SK-N-SH (cell line): ENCODE results near the gene ZNF397. TPM values are rescaled to one million over a fixed set of nuclear protein-coding genes. Genes with fewer than 3 reads are reported as not detected.

ENCODE experiments used
- CTCF ChIA-PET: fragments of 300-600, 350-600 bp; formaldehyde crosslinking; extraction: SDS; loops from one replicate; lab custom pipeline; 2021; lab: Yijun Ruan, JAX
- POLR2A ChIA-PET: fragments of 350-600 bp; sonication (Branson Sonifier 250); formaldehyde crosslinking; extraction: SDS; loops from one replicate; lab custom pipeline; 2020; ENCODE audit warnings: antibody characterized with exemption, inconsistent platforms; lab: Yijun Ruan, JAX
- DNase-seq: peaks from one replicate; pipeline ENCODE4 v3.0.0; 2012
- H2AFZ ChIP-seq: fragments of 200-600 bp; sonication (generic); 2 replicates; pipeline ENCODE4 v1.8.1; 2016; ENCODE audit warnings: antibody characterized with exemption, mild to moderate bottlenecking, low read depth
- H3F3A ChIP-seq: fragments of 200-600 bp; sonication (generic); replicated peaks from 2 replicates; pipeline ENCODE3; 2016; ENCODE audit warnings: antibody characterized with exemption, mild to moderate bottlenecking; ENCODE audit not compliant: insufficient read depth
- H3K27ac ChIP-seq, 2 experiments: fragments of 200-500 bp in 1 of 2; fragments of 200-600 bp in 1 of 2; sonication (Bioruptor generic) in 1 of 2; sonication (generic), shearing (Covaris generic) in 1 of 2; 2 replicates each; pipeline versions ENCODE4 v1.5.1 to v1.6.1; 2014 to 2016; ENCODE audit warnings: low read depth in 2 of 2, inconsistent platforms in 1 of 2, low read length in 1 of 2, mild to moderate bottlenecking in 1 of 2, mixed read lengths in 1 of 2
- H3K27me3 ChIP-seq: fragments of 200-600 bp; sonication (generic), shearing (Covaris generic); 2 replicates; pipeline ENCODE4 v1.6.1; 2016; ENCODE audit warnings: mixed run types; ENCODE audit not compliant: insufficient read depth
- H3K36me3 ChIP-seq, 2 experiments: fragments of 200-500 bp in 1 of 2; fragments of 200-600 bp in 1 of 2; sonication (Bioruptor generic) in 1 of 2; sonication (generic) in 1 of 2; replicated peaks in 1 of 2; 2 replicates each; pipeline versions ENCODE3 to v1.5.1; 2014 to 2016; ENCODE audit warnings: low read length in 1 of 2, mild to moderate bottlenecking in 1 of 2; ENCODE audit not compliant: insufficient read depth in 2 of 2, control insufficient read depth in 1 of 2
- H3K4me1 ChIP-seq, 2 experiments: fragments of 200-500 bp in 1 of 2; fragments of 200-600 bp in 1 of 2; sonication (Bioruptor generic) in 1 of 2; sonication (generic), shearing (Covaris generic) in 1 of 2; 2 replicates each; pipeline versions ENCODE4 v1.5.1 to v1.6.1; 2014 to 2016; ENCODE audit warnings: low read depth in 1 of 2, low read length in 1 of 2, mixed run types in 1 of 2; ENCODE audit not compliant: insufficient read depth in 2 of 2, control insufficient read depth in 1 of 2
- H3K4me2 ChIP-seq: fragments of 200-600 bp; sonication (generic), shearing (Covaris generic); 2 replicates; pipeline ENCODE4 v1.6.1; 2017; ENCODE audit warnings: mixed run types
- H3K4me3 ChIP-seq, 2 experiments: fragments of 200-500 bp in 1 of 2; fragments of 200-600 bp in 1 of 2; sonication (Bioruptor generic) in 1 of 2; sonication (generic), shearing (Covaris generic) in 1 of 2; 2 replicates each; pipeline versions ENCODE4 v1.5.1 to v1.8.1; 2014 to 2016; ENCODE audit warnings: low read depth in 2 of 2, inconsistent platforms in 1 of 2, low read length in 1 of 2, mild to moderate bottlenecking in 1 of 2, mixed read lengths in 1 of 2, moderate library complexity in 1 of 2
- H3K79me2 ChIP-seq: fragments of 200-600 bp; sonication (generic); 2 replicates; pipeline ENCODE4 v1.8.1; 2017; ENCODE audit warnings: mild to moderate bottlenecking; ENCODE audit not compliant: insufficient read depth
- H3K9ac ChIP-seq: fragments of 200-600 bp; sonication (generic); 2 replicates; pipeline ENCODE4 v1.6.1; 2017; ENCODE audit warnings: mixed run types
- H3K9me2 ChIP-seq: fragments of 200-600 bp; sonication (generic); 2 replicates; pipeline ENCODE4 v1.6.1; 2017; ENCODE audit warnings: mixed run types
- H3K9me3 ChIP-seq: fragments of 200-600 bp; sonication (generic); 2 replicates; pipeline ENCODE4 v1.6.1; 2017; ENCODE audit warnings: mixed run types, mild to moderate bottlenecking, moderate library complexity
- H4K20me1 ChIP-seq: fragments of 200-600 bp; sonication (generic); 2 replicates; pipeline ENCODE4 v1.6.1; 2017; ENCODE audit warnings: mild to moderate bottlenecking, mixed run types; ENCODE audit not compliant: insufficient read depth
- CHD2 ChIP-seq: fragments of 150-350 bp; IDR thresholded peaks from 2 replicates; pipeline ENCODE4 v1.6.1; 2018; ENCODE audit warnings: low read length; ENCODE audit not compliant: partially characterized antibody
- EZH2phosphoT487 ChIP-seq: fragments of 200-600 bp; sonication (generic); IDR thresholded peaks from 2 replicates; pipeline ENCODE4 v1.6.1; 2017; ENCODE audit warnings: low read depth, mixed run types, mild to moderate bottlenecking, antibody characterized with exemption, moderate library complexity, borderline replicate concordance
- GABPA ChIP-seq: IDR thresholded peaks from 2 replicates; pipeline ENCODE4 v1.4.0; 2012; ENCODE audit warnings: low read depth, mild to moderate bottlenecking
- MXI1 ChIP-seq: IDR thresholded peaks from 2 replicates; pipeline ENCODE4 v1.6.1; 2012; ENCODE audit warnings: mild to moderate bottlenecking, low read depth, low read length, improper control_type of control experiment
- RAD21 ChIP-seq: IDR thresholded peaks from 2 replicates; pipeline ENCODE4 v1.6.1; 2012; ENCODE audit warnings: mild to moderate bottlenecking, low read length
- RFX5 ChIP-seq: IDR thresholded peaks from 2 replicates; pipeline ENCODE4 v1.6.1; 2012; ENCODE audit warnings: mild to moderate bottlenecking, improper control_type of control experiment, low read length
- SIN3A ChIP-seq: IDR thresholded peaks from 2 replicates; pipeline ENCODE4 v1.6.1; 2012; ENCODE audit warnings: low read depth, mild to moderate bottlenecking, low read length, moderate library complexity, borderline replicate concordance
- WGBS: methylation state at CpG from one replicate; pipeline ENCODE4 v1.1.6; 2017; ENCODE audit warnings: low lambda C conversion rate; 5-methylcytosine and 5-hydroxymethylcytosine counted together
- polyA plus RNA-seq, 3 experiments: library from polyadenylated mRNA; depleted of rRNA; stranded (reverse); fragments of >200 nt; gene quantifications; 2 replicates each; pipeline ENCODE4 v1.2.3, GENCODE V29; 2012
- TF ChIP-seq, protein P1 (sequence below): IDR thresholded peaks from 2 replicates; pipeline ENCODE4 v1.4.0; 2012; ENCODE audit warnings: low read depth, borderline replicate concordance
- TF ChIP-seq, protein P2 (sequence below): IDR thresholded peaks from 2 replicates; pipeline ENCODE4 v1.4.0; 2012; ENCODE audit warnings: low read depth, borderline replicate concordance
- TF ChIP-seq, protein P3 (sequence below): IDR thresholded peaks from 2 replicates; pipeline ENCODE4 v1.6.1; 2012; ENCODE audit warnings: mild to moderate bottlenecking, low read depth, low read length, moderate library complexity

ZNF397 gene
- polyA plus RNA-seq, 1 of the 3 experiments (the other 2 are of a cell fraction): 4.8 TPM

DNA sequence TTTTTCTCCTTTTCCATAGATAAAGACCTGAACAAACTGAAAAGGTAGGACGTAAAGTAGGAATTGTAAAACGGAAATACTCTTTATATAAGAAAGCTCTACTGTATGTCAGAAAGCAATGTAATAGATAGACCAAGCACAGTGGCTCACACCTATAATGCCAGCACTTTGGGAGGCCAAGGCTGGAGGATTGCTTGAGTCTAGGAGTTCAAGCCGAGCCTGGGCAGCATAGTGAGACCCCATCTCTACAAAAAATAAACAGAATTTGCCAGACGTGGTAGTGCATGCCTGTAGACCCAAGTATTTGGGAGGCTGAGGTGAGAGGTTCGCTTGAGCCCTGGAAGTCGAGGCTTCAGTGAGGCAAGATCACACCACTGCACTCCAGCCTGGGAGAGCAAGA, 7.6 kb downstream of the ZNF397 start (continued):
- TF ChIP-seq, protein P1, sequence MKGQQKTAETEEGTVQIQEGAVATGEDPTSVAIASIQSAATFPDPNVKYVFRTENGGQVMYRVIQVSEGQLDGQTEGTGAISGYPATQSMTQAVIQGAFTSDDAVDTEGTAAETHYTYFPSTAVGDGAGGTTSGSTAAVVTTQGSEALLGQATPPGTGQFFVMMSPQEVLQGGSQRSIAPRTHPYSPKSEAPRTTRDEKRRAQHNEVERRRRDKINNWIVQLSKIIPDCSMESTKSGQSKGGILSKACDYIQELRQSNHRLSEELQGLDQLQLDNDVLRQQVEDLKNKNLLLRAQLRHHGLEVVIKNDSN: no peak
- TF ChIP-seq SIN3A: no peak
- TF ChIP-seq RAD21: no peak
- no peak for TF ChIP-seq MXI1
- TF ChIP-seq RFX5: no peak
- TF ChIP-seq, protein P2, sequence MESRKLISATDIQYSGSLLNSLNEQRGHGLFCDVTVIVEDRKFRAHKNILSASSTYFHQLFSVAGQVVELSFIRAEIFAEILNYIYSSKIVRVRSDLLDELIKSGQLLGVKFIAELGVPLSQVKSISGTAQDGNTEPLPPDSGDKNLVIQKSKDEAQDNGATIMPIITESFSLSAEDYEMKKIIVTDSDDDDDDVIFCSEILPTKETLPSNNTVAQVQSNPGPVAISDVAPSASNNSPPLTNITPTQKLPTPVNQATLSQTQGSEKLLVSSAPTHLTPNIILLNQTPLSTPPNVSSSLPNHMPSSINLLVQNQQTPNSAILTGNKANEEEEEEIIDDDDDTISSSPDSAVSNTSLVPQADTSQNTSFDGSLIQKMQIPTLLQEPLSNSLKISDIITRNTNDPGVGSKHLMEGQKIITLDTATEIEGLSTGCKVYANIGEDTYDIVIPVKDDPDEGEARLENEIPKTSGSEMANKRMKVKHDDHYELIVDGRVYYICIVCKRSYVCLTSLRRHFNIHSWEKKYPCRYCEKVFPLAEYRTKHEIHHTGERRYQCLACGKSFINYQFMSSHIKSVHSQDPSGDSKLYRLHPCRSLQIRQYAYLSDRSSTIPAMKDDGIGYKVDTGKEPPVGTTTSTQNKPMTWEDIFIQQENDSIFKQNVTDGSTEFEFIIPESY: no peak

DNA sequence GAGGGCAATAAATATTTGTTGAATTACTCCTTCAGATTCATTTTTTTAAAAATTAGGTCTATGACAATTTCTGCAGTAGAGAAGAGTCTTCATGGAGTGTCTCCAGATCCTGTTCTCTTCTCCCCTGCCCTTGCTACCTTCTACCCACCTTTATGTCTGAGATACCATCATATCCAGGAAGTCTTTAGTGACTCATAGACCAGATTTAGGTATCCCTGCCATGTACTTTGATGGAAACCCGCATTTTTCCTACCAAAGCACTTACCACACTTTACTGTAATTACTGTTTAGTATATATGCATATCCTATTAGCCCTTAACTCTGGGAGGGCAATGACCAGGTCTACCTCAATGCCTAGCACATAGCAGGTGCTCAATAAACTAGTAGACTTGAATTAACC, 11.6 kb downstream of the ZNF397 start:
- no peaks in the 10 kb centered on the region for H3K9me2 ChIP-seq
- POLR2A ChIA-PET: no interaction called here
- CTCF ChIA-PET: no interaction called here
- no peak overlapping the region for H3K9ac ChIP-seq
- H3K9me3 ChIP-seq: no peaks in the 10 kb centered on the region
- no peak overlapping the region for H3K4me2 ChIP-seq
- no peak overlapping the region for H3K27ac ChIP-seq
- H3F3A ChIP-seq: no peaks in the 10 kb centered on the region
- H3K79me2 ChIP-seq: no peaks in the 10 kb centered on the region
- no peak overlapping the region for H3K4me3 ChIP-seq
- H3K27me3 ChIP-seq: no peaks in the 10 kb centered on the region
- no peak for DNase-seq
- no peaks in the 10 kb centered on the region for H3K4me1 ChIP-seq
- 92% methylated on average over 1 of the region's 1 CpG for WGBS
- H2AFZ ChIP-seq: no peak overlapping the region
- no peaks in the 10 kb centered on the region for H4K20me1 ChIP-seq
- H3K36me3 ChIP-seq: peaks cover 16 to 37% of the 10 kb centered on the region in 2 experiments
- TF ChIP-seq CHD2 (no peak), RFX5 (no peak), GABPA (no peak)

DNA sequence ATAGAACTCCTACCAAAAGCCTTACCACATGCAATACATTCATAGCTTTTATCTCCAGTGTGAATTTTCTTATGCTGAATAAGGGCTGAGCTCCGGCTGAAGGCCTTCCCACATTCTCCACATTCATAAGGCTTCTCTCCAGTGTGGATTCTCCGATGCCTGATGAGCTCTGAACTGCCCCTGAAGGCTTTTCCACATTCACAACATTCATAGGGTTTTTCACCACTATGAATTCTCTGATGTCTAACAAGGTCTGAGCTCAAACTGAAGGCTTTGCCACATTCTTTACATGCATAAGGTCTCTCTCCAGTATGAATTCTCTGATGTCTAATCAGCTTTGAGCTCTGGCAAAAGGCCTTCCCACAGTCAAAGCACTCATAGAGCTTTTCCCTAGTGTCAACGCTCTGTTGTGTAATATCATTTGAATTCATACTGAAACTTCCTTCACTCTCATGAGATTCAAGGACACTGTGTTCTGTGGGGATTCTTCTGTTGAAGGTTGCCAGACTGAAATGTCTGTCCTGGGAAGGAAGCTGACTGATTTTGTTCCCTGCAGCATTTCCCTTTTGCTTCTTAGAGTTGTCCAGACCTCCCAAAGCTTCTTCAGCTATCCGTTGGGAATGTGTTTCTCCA, 12.9 kb downstream of the ZNF397 start:
- POLR2A ChIA-PET: interaction anchor here (1.1 to 1.4 kb wide), 2 partner anchors 13 to 14 kb away, joined by 3 read pairs; partner anchors contain the start of gene ZNF397

More for the DNA sequence above, 12.9 kb downstream of the ZNF397 start:
- DNase-seq: no peak
- Histone ChIP-seq H3K4me2 (no peak overlapping the region), H3K36me3 (peaks cover 9 to 30% of the 10 kb centered on the region in 2 experiments), H3K79me2 (no peaks in the 10 kb centered on the region), H4K20me1 (no peaks in the 10 kb centered on the region), H3K27me3 (no peaks in the 10 kb centered on the region), H3K9me3 (no peaks in the 10 kb centered on the region), H3K27ac (no peak overlapping the region), H3K4me1 (no peaks in the 10 kb centered on the region), H2AFZ (no peak overlapping the region), H3K4me3 (no peak overlapping the region), H3F3A (no peaks in the 10 kb centered on the region), H3K9me2 (no peaks in the 10 kb centered on the region), H3K9ac (no peak overlapping the region)
- CTCF ChIA-PET: interaction anchor here (0.6 to 1.5 kb wide), 3 partner anchors 110 to 868 kb away, joined by 3 to 4 read pairs (median 3); no protein-coding TSS in a partner anchor
- TF ChIP-seq RAD21 (no peak), EZH2phosphoT487 (no peak)
- TF ChIP-seq, protein P3, sequence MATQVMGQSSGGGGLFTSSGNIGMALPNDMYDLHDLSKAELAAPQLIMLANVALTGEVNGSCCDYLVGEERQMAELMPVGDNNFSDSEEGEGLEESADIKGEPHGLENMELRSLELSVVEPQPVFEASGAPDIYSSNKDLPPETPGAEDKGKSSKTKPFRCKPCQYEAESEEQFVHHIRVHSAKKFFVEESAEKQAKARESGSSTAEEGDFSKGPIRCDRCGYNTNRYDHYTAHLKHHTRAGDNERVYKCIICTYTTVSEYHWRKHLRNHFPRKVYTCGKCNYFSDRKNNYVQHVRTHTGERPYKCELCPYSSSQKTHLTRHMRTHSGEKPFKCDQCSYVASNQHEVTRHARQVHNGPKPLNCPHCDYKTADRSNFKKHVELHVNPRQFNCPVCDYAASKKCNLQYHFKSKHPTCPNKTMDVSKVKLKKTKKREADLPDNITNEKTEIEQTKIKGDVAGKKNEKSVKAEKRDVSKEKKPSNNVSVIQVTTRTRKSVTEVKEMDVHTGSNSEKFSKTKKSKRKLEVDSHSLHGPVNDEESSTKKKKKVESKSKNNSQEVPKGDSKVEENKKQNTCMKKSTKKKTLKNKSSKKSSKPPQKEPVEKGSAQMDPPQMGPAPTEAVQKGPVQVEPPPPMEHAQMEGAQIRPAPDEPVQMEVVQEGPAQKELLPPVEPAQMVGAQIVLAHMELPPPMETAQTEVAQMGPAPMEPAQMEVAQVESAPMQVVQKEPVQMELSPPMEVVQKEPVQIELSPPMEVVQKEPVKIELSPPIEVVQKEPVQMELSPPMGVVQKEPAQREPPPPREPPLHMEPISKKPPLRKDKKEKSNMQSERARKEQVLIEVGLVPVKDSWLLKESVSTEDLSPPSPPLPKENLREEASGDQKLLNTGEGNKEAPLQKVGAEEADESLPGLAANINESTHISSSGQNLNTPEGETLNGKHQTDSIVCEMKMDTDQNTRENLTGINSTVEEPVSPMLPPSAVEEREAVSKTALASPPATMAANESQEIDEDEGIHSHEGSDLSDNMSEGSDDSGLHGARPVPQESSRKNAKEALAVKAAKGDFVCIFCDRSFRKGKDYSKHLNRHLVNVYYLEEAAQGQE: no peak
- 92% methylated on average over 4 of the region's 4 CpGs for WGBS
